Activated CD8-positive, alpha-beta T cell treated with anti-CD3 and anti-CD28 coated beads for 36 hours (primary cell): ENCODE data around the gene PALLD. TPM values are rescaled to one million over a fixed set of nuclear protein-coding genes. Genes with fewer than 3 reads are reported as not detected.

ENCODE experiments used
- ATAC-seq: fragments of 200-7000 bp; cut with Tn5 transposase; one replicate; pipeline ENCODE4 v1.10.0; 2021; ENCODE audit warnings: mild to moderate bottlenecking, moderate library complexity
- CTCF ChIA-PET: fragments of 350-600 bp; sonication (Branson Sonifier 250); formaldehyde crosslinking; loops from one replicate; lab custom pipeline; 2021; ENCODE audit warnings: antibody characterized with exemption; lab: Charles Lee
- POLR2A ChIA-PET: fragments of 350-600 bp; sonication (Branson Sonifier 250); formaldehyde crosslinking; loops from one replicate; lab custom pipeline; 2021; ENCODE audit warnings: antibody characterized with exemption; lab: Charles Lee
- DNase-seq: peaks from one replicate; pipeline ENCODE4 v3.0.0-alpha.2; 2020
- H3K27ac Mint-ChIP-seq: one replicate; pipeline ENCODE4 v1.8.0; 2021; ENCODE audit warnings: mild to moderate bottlenecking, mixed read lengths
- H3K27me3 Mint-ChIP-seq: one replicate; pipeline ENCODE4 v1.8.0; 2021; ENCODE audit warnings: mixed read lengths
- H3K36me3 Mint-ChIP-seq: one replicate; pipeline ENCODE4 v1.8.0; 2021; ENCODE audit warnings: low read depth, mixed read lengths
- H3K4me1 Mint-ChIP-seq: one replicate; pipeline ENCODE4 v1.8.0; 2021; ENCODE audit warnings: low read depth, mixed read lengths
- H3K4me3 Mint-ChIP-seq: one replicate; pipeline ENCODE4 v1.8.0; 2021; ENCODE audit warnings: mild to moderate bottlenecking, moderate library complexity, mixed read lengths
- H3K9me3 Mint-ChIP-seq: one replicate; pipeline ENCODE4 v1.8.0; 2021; ENCODE audit warnings: mixed read lengths
- intact Hi-C: fragments of 100-400 bp; cut with micrococcal nuclease; formaldehyde crosslinking; loops from one replicate; pipeline ENCODE4 v1.10.0; 2022
- total RNA-seq, 2 experiments: library from RNA; stranded (reverse); gene quantifications; one replicate each; pipeline ENCODE4 v1.2.3, GENCODE V29; 2021
- TF ChIP-seq, protein P1 (sequence below): fragments of 200-600 bp; IDR thresholded peaks from one replicate; pipeline ENCODE4 v1.8.0; 2022; ENCODE audit warnings: antibody characterized with exemption, mild to moderate bottlenecking

The PALLD gene
- total RNA-seq, 2 experiments from 2014 or later = 0.41 to 0.60 TPM

DNA sequence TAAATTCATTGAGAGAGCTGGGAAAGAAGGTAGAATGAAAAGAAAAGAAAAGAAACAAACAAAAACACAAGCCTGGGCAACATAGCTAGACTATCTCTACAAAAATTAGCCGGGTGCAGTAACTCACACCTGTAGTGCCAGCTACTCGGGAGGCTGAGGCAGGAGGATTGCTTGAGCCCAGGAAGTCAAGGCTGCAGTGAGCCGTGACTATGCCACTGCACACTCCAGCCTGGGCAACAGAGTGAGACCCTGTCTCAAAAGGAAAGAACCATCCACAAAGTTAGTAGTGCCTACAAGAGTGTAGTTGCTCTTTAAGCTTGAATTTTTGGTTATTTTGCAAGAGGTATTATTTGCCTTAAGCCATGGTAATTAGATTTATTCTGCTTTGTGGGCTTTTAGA, 355.5 kb downstream of the PALLD start:
- DNase-seq (no peak), ATAC-seq (no peak)
- H3K27me3 Mint-ChIP-seq = peaks cover 9% of the 10 kb centered on the region
- ChIA-PET POLR2A (interaction anchor here (1.1 to 1.3 kb wide), 3 partner anchors 9 to 12 kb away, joined by 3 read pairs; no protein-coding TSS in a partner anchor), CTCF (no interaction called here)
- H3K27ac Mint-ChIP-seq = no peak overlapping the region
- intact Hi-C loops = no loop called here
- H3K4me3 Mint-ChIP-seq = no peak overlapping the region
- H3K36me3 Mint-ChIP-seq = no peaks in the 10 kb centered on the region
- H3K4me1 Mint-ChIP-seq = peaks cover 12% of the 10 kb centered on the region
- TF ChIP-seq, protein P1, sequence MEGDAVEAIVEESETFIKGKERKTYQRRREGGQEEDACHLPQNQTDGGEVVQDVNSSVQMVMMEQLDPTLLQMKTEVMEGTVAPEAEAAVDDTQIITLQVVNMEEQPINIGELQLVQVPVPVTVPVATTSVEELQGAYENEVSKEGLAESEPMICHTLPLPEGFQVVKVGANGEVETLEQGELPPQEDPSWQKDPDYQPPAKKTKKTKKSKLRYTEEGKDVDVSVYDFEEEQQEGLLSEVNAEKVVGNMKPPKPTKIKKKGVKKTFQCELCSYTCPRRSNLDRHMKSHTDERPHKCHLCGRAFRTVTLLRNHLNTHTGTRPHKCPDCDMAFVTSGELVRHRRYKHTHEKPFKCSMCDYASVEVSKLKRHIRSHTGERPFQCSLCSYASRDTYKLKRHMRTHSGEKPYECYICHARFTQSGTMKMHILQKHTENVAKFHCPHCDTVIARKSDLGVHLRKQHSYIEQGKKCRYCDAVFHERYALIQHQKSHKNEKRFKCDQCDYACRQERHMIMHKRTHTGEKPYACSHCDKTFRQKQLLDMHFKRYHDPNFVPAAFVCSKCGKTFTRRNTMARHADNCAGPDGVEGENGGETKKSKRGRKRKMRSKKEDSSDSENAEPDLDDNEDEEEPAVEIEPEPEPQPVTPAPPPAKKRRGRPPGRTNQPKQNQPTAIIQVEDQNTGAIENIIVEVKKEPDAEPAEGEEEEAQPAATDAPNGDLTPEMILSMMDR = no peak
- H3K9me3 Mint-ChIP-seq = no peaks in the 10 kb centered on the region

DNA sequence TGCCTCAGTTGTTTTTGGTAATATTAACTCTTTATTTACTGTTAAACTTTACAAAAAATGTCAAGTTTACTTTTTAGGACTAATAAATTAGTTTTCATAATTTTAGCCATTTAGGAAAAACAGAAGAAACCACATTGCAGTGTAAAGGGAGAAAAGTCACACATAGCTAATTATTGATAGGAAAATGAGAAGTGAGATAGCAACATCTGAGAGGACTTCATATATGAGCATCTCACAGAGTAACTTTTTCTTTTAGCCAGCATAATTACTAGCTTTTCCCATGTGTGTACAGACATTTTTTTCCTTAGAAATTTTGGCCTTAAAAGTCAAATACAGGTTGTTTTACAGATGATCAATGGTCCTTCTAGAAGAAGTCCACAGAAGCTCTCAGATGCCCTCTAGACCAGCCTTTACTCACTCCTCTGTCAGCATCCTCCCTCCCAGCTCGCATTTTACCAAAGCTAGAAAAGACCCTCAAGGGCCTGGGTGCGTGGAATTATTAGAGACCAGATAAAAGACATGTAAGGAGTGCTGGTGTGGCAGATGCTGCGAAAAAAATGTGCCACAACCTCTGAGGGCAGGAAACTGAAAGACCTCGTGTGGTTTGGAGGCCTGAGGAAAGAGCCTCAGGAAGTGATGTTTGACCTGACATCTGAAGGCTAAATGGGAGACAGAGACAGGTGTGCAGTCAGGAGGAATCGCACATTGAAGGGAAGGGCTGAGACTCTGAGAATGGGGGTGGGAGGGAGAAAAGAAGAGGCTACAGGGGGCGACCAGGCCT, 356.3 kb downstream of the PALLD start:
- DNase-seq = peak; percentile 5
- Mint-ChIP-seq H3K9me3 (no peaks in the 10 kb centered on the region), H3K4me3 (no peak overlapping the region), H3K36me3 (no peaks in the 10 kb centered on the region), H3K4me1 (peaks cover 12% of the 10 kb centered on the region), H3K27ac (no peak overlapping the region), H3K27me3 (peaks cover 9% of the 10 kb centered on the region)
- peak; percentile 27 for ATAC-seq
- POLR2A ChIA-PET = interaction anchor here (1.1 to 1.3 kb wide), 3 partner anchors 10 to 13 kb away, joined by 3 read pairs; no protein-coding TSS in a partner anchor
- TF ChIP-seq, protein P1 = no peak
- CTCF ChIA-PET = no interaction called here
- intact Hi-C loops = no loop called here

DNA sequence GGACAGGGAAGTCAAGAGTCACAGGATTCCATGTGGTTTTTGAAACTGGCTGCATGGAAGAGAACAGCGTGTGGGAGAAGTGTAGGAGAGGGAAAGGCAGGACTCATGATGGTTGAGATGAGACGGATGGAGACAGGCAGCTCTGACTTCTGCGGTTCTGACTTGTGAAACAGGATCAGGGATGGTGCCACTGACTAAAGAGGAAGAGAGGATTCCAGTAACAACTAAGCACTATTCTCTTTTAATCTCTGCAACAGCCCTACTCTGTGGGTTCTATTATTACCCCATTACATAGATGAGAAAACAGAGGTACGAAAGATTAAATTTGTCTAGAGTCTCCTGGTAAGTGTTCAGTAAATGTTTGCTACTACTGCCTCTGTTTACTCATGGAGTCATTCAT, 356.9 kb downstream of the PALLD start:
- H3K27ac Mint-ChIP-seq = no peak overlapping the region
- DNase-seq = no peak
- no peak for ATAC-seq
- TF ChIP-seq, protein P1 = no peak
- ChIA-PET CTCF (no interaction called here), POLR2A (no interaction called here)
- no peaks in the 10 kb centered on the region for H3K9me3 Mint-ChIP-seq
- H3K4me1 Mint-ChIP-seq = peaks cover 12% of the 10 kb centered on the region
- H3K4me3 Mint-ChIP-seq = no peak overlapping the region
- H3K27me3 Mint-ChIP-seq = peaks cover 9% of the 10 kb centered on the region
- H3K36me3 Mint-ChIP-seq = no peaks in the 10 kb centered on the region
- intact Hi-C loops = no loop called here

DNA sequence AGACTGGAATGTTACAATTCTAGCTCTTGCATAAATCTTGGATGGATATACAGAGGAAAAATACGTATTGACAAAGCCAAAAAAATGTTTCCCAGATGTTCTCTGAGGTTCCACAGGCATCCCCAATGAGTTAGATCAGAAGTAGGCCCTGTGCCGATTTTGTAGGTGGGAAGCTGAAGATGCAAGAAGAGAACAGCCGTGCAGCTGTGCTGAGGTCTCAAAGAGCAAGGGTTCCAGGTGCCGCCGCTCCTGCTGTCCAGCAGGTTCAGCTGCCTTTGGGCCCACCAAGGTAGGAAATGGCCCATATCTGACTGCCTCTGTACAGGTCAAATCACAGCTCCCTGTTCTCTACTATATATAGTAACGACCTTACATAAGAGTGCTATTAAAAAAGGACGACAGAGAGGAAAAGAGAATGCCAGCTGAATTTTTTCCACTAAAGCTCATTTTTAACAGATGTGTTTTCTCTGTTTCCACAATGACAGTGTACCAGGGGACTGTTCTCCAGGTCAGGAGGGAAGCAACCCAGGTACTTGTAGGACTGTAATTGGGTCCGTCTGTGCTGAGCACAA, 357.6 kb downstream of the PALLD start:
- H3K4me3 Mint-ChIP-seq = no peak overlapping the region
- ChIA-PET POLR2A (no interaction called here), CTCF (no interaction called here)
- intact Hi-C loops = no loop called here
- no peak for DNase-seq
- no peak for ATAC-seq
- peaks cover 7% of the 10 kb centered on the region for H3K4me1 Mint-ChIP-seq
- peaks cover 4% of the 10 kb centered on the region for H3K27me3 Mint-ChIP-seq
- no peaks in the 10 kb centered on the region for H3K36me3 Mint-ChIP-seq
- no peaks in the 10 kb centered on the region for H3K9me3 Mint-ChIP-seq
- TF ChIP-seq, protein P1 = no peak
- H3K27ac Mint-ChIP-seq = no peak overlapping the region

DNA sequence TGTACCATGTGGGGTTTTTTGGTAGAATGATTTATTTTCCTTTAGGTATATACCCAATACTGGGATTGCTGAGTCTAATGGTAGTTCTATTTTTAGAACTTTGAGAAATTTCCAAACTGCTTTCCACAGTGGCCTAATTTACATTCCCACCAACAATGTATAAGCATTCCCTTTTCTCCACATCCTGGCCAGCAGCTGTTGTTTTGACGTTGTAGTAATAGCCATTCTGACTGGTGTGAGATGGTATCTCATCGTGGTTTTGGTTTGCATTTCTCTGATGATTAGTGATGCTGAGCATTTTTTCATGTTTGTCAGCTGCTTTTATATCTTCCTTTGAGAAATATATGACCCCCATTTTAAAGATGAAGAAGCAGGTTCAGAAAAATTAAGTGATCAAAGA, 359.5 kb downstream of the PALLD start:
- ATAC-seq (no peak), DNase-seq (no peak)
- peaks cover 1% of the 10 kb centered on the region for H3K27me3 Mint-ChIP-seq
- H3K36me3 Mint-ChIP-seq = no peaks in the 10 kb centered on the region
- no peak overlapping the region for H3K4me3 Mint-ChIP-seq
- CTCF ChIA-PET = no interaction called here
- H3K9me3 Mint-ChIP-seq = no peaks in the 10 kb centered on the region
- TF ChIP-seq, protein P1 = no peak
- POLR2A ChIA-PET = no interaction called here
- H3K4me1 Mint-ChIP-seq = peaks cover 7% of the 10 kb centered on the region
- intact Hi-C loops = no loop called here
- H3K27ac Mint-ChIP-seq = no peak overlapping the region
